WTC11 (cell line): ENCODE data around the gene ACBD6.

Experiments
- ATF6 ChIP-seq: sonication (generic); formaldehyde crosslinking; IDR thresholded peaks from 2 replicates; pipeline ENCODE4 v1.8.1; 2023; ENCODE audit warnings: mild to moderate bottlenecking, missing genetic modification reagents
- CTCF ChIP-seq: fragments of 200-600 bp; IDR thresholded peaks from 2 replicates; pipeline ENCODE4 v1.8.0; 2022; ENCODE audit warnings: antibody characterized with exemption
- TCF7 ChIP-seq: sonication (generic); formaldehyde crosslinking; IDR thresholded peaks from 2 replicates; pipeline ENCODE4 v1.8.0; 2022; ENCODE audit warnings: mild to moderate bottlenecking, low read depth, missing genetic modification reagents, moderate library complexity
- USF2 ChIP-seq: sonication (generic); formaldehyde crosslinking; IDR thresholded peaks from 2 replicates; pipeline ENCODE4 v1.8.1; 2023; ENCODE audit warnings: mild to moderate bottlenecking, missing genetic modification reagents, moderate library complexity
- ZNF423 ChIP-seq: fragments of 250-450 bp; sonication (Bioruptor Pico); IDR thresholded peaks from 2 replicates; pipeline ENCODE4 v2.1.2; 2022; ENCODE audit warnings: mild to moderate bottlenecking, moderate library complexity

- no peak for TF ChIP-seq CTCF
- no peak for TF ChIP-seq USF2 (CRISPR knock-in tag)
- TF ChIP-seq ZNF423 (CRISPR knock-in tag), result no peak
- no peak for TF ChIP-seq TCF7 (CRISPR knock-in tag)
- TF ChIP-seq ATF6 (CRISPR knock-in tag), result no peak
These were observed 33.1 kb upstream of the ACBD6 start for GRCh38 chr1:180535418-180535999.
